GM21423 (cell line): ENCODE data around the gene ATP5F1B.

Experiments used
- ATAC-seq: cut with Tn5 transposase; IDR thresholded peaks from one replicate; pipeline ENCODE4 v1.9.1; 2021; ENCODE audit warnings: mild to moderate bottlenecking, moderate library complexity; ENCODE audit not compliant: unreplicated experiment

Gene ATP5F1B

GRCh38 chr12:56645717-56646446 is at the start of gene ATP5F1B:
Gene ATP5F1B (minus strand): TSS chr12:56645984. CDS start chr12:56645963, 21 bp downstream.
- peak; percentile 98 for ATAC-seq

GRCh38 chr12:56694161-56694560 is 48.4 kb upstream of the ATP5F1B start:
- no peak for ATAC-seq

GRCh38 chr12:56688846-56689109 is 43.0 kb upstream of the ATP5F1B start:
- ATAC-seq = no peak

- peak; percentile 60 for ATAC-seq
Measured at GRCh38 chr12:56688129-56688845, 42.5 kb upstream of the ATP5F1B start, which contains the start of gene PTGES3. Gene PTGES3 (minus strand): TSS chr12:56688284. CDS start chr12:56687999, 285 bp downstream.

GRCh38 chr12:56687223-56688128 is 41.7 kb upstream of the ATP5F1B start:
- ATAC-seq = peak; percentile 12

GRCh38 chr12:56684745-56685359 is 39.1 kb upstream of the ATP5F1B start:
- ATAC-seq = no peak

GRCh38 chr12:56682323-56682722 is 36.5 kb upstream of the ATP5F1B start:
- no peak for ATAC-seq

GRCh38 chr12:56679883-56680575 is 34.2 kb upstream of the ATP5F1B start:
- ATAC-seq = no peak

- ATAC-seq = no peak
Measured at GRCh38 chr12:56678852-56679251, 33.1 kb upstream of the ATP5F1B start.

GRCh38 chr12:56677680-56678079 is 31.9 kb upstream of the ATP5F1B start:
- ATAC-seq = peak; percentile 64

GRCh38 chr12:56676851-56677580 is 31.2 kb upstream of the ATP5F1B start:
- no peak for ATAC-seq

GRCh38 chr12:56671608-56672007 is 25.8 kb upstream of the ATP5F1B start:
- no peak for ATAC-seq

- no peak for ATAC-seq
Measured at GRCh38 chr12:56670836-56671235, 25.1 kb upstream of the ATP5F1B start.

GRCh38 chr12:56668197-56668457 is 22.3 kb upstream of the ATP5F1B start:
- no peak for ATAC-seq

GRCh38 chr12:56661979-56662638 is 16.3 kb upstream of the ATP5F1B start:
- ATAC-seq = no peak

GRCh38 chr12:56661560-56661959 is 15.8 kb upstream of the ATP5F1B start:
- ATAC-seq = no peak

- no peak for ATAC-seq
Measured at GRCh38 chr12:56658921-56659320, 13.1 kb upstream of the ATP5F1B start.

- peak; percentile 59 for ATAC-seq
Measured at GRCh38 chr12:56657416-56658379, 11.9 kb upstream of the ATP5F1B start.
